ENCODE results near the gene GTF2I. TPM values are rescaled to one million over a fixed set of nuclear protein-coding genes. Genes with fewer than 3 reads are reported as not detected.
A peak's percentile ranks its signal among the peaks of the same experiment; 100 is the strongest.
"Not testable (repeated sequence)": the region's sequence is repeated elsewhere in the genome, so short reads cannot be mapped to it uniquely, and the experiment has no call there.

The GTF2I gene
- total RNA-seq (2014; rRNA removed; shearing (Covaris generic); ENCODE audit: low replicate concordance): 77.6 and 94.3 TPM in 2 replicates

GRCh38 chr7:74657692-74658177 is at the start of gene GTF2I:
TSS of gene GTF2I (plus strand) at chr7:74657718. CDS start at chr7:74689129, 31,411 bp downstream.
- in situ Hi-C loops (cut with HindIII; ENCODE audit: low pct_unique_long_range_greater_than_20kb, low sequenced_read_pairs): no loop called here
- DNase-seq (ENCODE audit: low read depth): no peak

GRCh38 chr7:74612015-74612829 is 45.3 kb upstream of the GTF2I start:
- DNase-seq (ENCODE audit: low read depth): peak; percentile 58
- in situ Hi-C loops (cut with HindIII; ENCODE audit: low pct_unique_long_range_greater_than_20kb, low sequenced_read_pairs): no loop called here

- in situ Hi-C loops (cut with HindIII; ENCODE audit: low pct_unique_long_range_greater_than_20kb, low sequenced_read_pairs): no loop called here
- no peak for DNase-seq (ENCODE audit: low read depth)
Measured at GRCh38 chr7:74615933-74616780, 41.4 kb upstream of the GTF2I start.

- no peak for DNase-seq (ENCODE audit: low read depth)
- in situ Hi-C loops (cut with HindIII; ENCODE audit: low pct_unique_long_range_greater_than_20kb, low sequenced_read_pairs): no loop called here
Measured at GRCh38 chr7:74617180-74617744, 40.3 kb upstream of the GTF2I start.

GRCh38 chr7:74619235-74619860 is 38.2 kb upstream of the GTF2I start:
- no peak for DNase-seq (ENCODE audit: low read depth)
- in situ Hi-C loops (cut with HindIII; ENCODE audit: low pct_unique_long_range_greater_than_20kb, low sequenced_read_pairs): no loop called here

- DNase-seq (ENCODE audit: low read depth): no peak
- in situ Hi-C loops (cut with HindIII; ENCODE audit: low pct_unique_long_range_greater_than_20kb, low sequenced_read_pairs): no loop called here
Measured at GRCh38 chr7:74622228-74622749, 35.2 kb upstream of the GTF2I start.

- DNase-seq (ENCODE audit: low read depth): no peak
- in situ Hi-C loops (cut with HindIII; ENCODE audit: low pct_unique_long_range_greater_than_20kb, low sequenced_read_pairs): no loop called here
Measured at GRCh38 chr7:74623135-74623534, 34.4 kb upstream of the GTF2I start.

- in situ Hi-C loops (cut with HindIII; ENCODE audit: low pct_unique_long_range_greater_than_20kb, low sequenced_read_pairs): no loop called here
- peak; percentile 43 for DNase-seq (ENCODE audit: low read depth)
Measured at GRCh38 chr7:74625446-74625845, 32.1 kb upstream of the GTF2I start.

- no peak for DNase-seq (ENCODE audit: low read depth)
- in situ Hi-C loops (cut with HindIII; ENCODE audit: low pct_unique_long_range_greater_than_20kb, low sequenced_read_pairs): no loop called here
Measured at GRCh38 chr7:74627661-74628411, 29.7 kb upstream of the GTF2I start.

GRCh38 chr7:74632505-74632904 is 25.0 kb upstream of the GTF2I start:
- in situ Hi-C loops (cut with HindIII; ENCODE audit: low pct_unique_long_range_greater_than_20kb, low sequenced_read_pairs): no loop called here
- DNase-seq (ENCODE audit: low read depth): no peak

GRCh38 chr7:74633451-74633921 is 24.0 kb upstream of the GTF2I start:
- in situ Hi-C loops (cut with HindIII; ENCODE audit: low pct_unique_long_range_greater_than_20kb, low sequenced_read_pairs): no loop called here
- no peak for DNase-seq (ENCODE audit: low read depth)

GRCh38 chr7:74637745-74638144 is 19.8 kb upstream of the GTF2I start:
- in situ Hi-C loops (cut with HindIII; ENCODE audit: low pct_unique_long_range_greater_than_20kb, low sequenced_read_pairs): no loop called here
- DNase-seq (ENCODE audit: low read depth): no peak

- in situ Hi-C loops (cut with HindIII; ENCODE audit: low pct_unique_long_range_greater_than_20kb, low sequenced_read_pairs): not testable (repeated sequence)
- DNase-seq (ENCODE audit: low read depth): peak; percentile 45
Measured at GRCh38 chr7:74650055-74650454, 7.5 kb upstream of the GTF2I start.

- in situ Hi-C loops (cut with HindIII; ENCODE audit: low pct_unique_long_range_greater_than_20kb, low sequenced_read_pairs): not testable (repeated sequence)
Measured at GRCh38 chr7:74650493-74651132, 6.9 kb upstream of the GTF2I start.

GRCh38 chr7:74651133-74651504 is 6.4 kb upstream of the GTF2I start:
- in situ Hi-C loops (cut with HindIII; ENCODE audit: low pct_unique_long_range_greater_than_20kb, low sequenced_read_pairs); DNase-seq (ENCODE audit: low read depth): not testable (repeated sequence)

More at GRCh38 chr7:74650493-74651132, 6.9 kb upstream of the GTF2I start:
- not testable (repeated sequence) for DNase-seq (ENCODE audit: low read depth)

GRCh38 chr7:74653686-74654181 is 3.8 kb upstream of the GTF2I start:
- in situ Hi-C loops (cut with HindIII; ENCODE audit: low pct_unique_long_range_greater_than_20kb, low sequenced_read_pairs): no loop called here
- peak; percentile 75 for DNase-seq (ENCODE audit: low read depth)

GRCh38 chr7:74654811-74655210 is 2.7 kb upstream of the GTF2I start:
- in situ Hi-C loops (cut with HindIII; ENCODE audit: low pct_unique_long_range_greater_than_20kb, low sequenced_read_pairs): no loop called here
- DNase-seq (ENCODE audit: low read depth): no peak

All from Caki2 (cell line).